BE2C (cell line): ENCODE results near the gene SRBD1.
A peak's percentile ranks its signal among the peaks of the same experiment; 100 is the strongest.

Source experiments
- DNase-seq: peaks from one replicate; pipeline ENCODE4 v3.0.0-alpha.2; 2020
- H3K27me3 ChIP-seq: fragments of 250-450 bp; sonication (Bioruptor Pico); 2 replicates; pipeline ENCODE4 v1.5.1; 2020; ENCODE audit warnings: mild to moderate bottlenecking
- H3K36me3 ChIP-seq: fragments of 250-450 bp; sonication (Bioruptor Pico); 2 replicates; pipeline ENCODE4 v1.5.1; 2020; ENCODE audit warnings: mild to moderate bottlenecking
- H3K4me1 ChIP-seq: fragments of 250-450 bp; sonication (Bioruptor Pico); 2 replicates; pipeline ENCODE4 v1.5.1; 2020
- H3K4me3 ChIP-seq: 2 replicates; pipeline ENCODE4 v1.5.1; 2011; ENCODE audit warnings: low read depth, low read length
- H3K9me3 ChIP-seq: fragments of 250-450 bp; sonication (Bioruptor Pico); 2 replicates; pipeline ENCODE4 v1.5.1; 2020
- TF ChIP-seq, protein P1 (sequence below): IDR thresholded peaks from 2 replicates; pipeline ENCODE4 v1.5.1; 2012; ENCODE audit warnings: mild to moderate bottlenecking, low read depth, low read length

Gene SRBD1

DNA sequence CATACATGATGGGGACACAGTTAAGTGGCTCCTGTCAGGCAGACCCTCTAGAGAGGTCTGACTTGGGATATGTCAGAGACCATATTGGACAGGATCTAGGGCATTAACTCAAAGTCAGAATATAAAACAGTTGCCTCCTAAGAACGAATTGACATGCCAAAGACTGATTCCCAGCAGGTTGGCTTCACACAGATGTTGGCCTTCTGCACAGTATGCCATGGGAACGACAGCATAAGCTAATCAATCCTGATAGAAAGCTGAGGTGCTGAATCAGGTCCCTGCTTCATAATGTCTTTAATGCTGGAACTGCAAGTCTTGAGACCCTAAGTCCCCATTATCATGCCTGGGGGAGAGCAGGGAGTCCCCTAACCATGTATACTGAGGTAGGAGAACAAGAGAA lies 165.1 kb downstream of the SRBD1 start:
- TF ChIP-seq, protein P1, sequence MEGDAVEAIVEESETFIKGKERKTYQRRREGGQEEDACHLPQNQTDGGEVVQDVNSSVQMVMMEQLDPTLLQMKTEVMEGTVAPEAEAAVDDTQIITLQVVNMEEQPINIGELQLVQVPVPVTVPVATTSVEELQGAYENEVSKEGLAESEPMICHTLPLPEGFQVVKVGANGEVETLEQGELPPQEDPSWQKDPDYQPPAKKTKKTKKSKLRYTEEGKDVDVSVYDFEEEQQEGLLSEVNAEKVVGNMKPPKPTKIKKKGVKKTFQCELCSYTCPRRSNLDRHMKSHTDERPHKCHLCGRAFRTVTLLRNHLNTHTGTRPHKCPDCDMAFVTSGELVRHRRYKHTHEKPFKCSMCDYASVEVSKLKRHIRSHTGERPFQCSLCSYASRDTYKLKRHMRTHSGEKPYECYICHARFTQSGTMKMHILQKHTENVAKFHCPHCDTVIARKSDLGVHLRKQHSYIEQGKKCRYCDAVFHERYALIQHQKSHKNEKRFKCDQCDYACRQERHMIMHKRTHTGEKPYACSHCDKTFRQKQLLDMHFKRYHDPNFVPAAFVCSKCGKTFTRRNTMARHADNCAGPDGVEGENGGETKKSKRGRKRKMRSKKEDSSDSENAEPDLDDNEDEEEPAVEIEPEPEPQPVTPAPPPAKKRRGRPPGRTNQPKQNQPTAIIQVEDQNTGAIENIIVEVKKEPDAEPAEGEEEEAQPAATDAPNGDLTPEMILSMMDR = no peak
- Histone ChIP-seq H3K4me3 (no peak overlapping the region), H3K9me3 (no peaks in the 10 kb centered on the region), H3K27me3 (no peaks in the 10 kb centered on the region), H3K36me3 (no peaks in the 10 kb centered on the region), H3K4me1 (no peaks in the 10 kb centered on the region)
- DNase-seq = no peak

GRCh38 chr2:45445037-45445436 lies 166.0 kb downstream of the SRBD1 start:
- H3K9me3 ChIP-seq = no peaks in the 10 kb centered on the region

DNA sequence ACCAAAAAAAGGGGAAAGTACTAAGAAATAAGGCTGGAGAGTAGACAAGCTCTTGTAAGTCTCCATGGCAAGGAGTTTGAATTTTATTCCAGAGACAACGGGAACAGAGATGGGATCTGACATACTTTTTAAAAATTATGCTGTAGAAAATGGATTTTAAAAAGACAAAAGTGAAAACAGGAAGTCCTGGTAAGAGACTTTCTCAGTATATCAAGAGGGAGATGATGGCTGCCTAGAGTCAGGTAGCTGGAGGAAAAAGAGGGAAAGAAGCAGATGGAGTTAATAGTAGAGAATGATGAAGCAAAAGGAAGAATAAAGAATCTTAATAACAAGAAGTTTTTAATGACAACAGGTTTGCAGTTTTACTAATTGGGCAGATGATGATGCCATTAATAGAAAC lies 168.1 kb downstream of the SRBD1 start:
- TF ChIP-seq, protein P1 = no peak
- Histone ChIP-seq H3K4me3 (no peak overlapping the region), H3K9me3 (no peaks in the 10 kb centered on the region), H3K27me3 (no peaks in the 10 kb centered on the region), H3K36me3 (no peaks in the 10 kb centered on the region), H3K4me1 (no peaks in the 10 kb centered on the region)
- no peak for DNase-seq

More at GRCh38 chr2:45445037-45445436, 166.0 kb downstream of the SRBD1 start:
- Histone ChIP-seq H3K4me3 (no peak overlapping the region), H3K27me3 (no peaks in the 10 kb centered on the region), H3K4me1 (no peaks in the 10 kb centered on the region), H3K36me3 (no peaks in the 10 kb centered on the region)
- TF ChIP-seq, protein P1 = no peak
- no peak for DNase-seq

DNA sequence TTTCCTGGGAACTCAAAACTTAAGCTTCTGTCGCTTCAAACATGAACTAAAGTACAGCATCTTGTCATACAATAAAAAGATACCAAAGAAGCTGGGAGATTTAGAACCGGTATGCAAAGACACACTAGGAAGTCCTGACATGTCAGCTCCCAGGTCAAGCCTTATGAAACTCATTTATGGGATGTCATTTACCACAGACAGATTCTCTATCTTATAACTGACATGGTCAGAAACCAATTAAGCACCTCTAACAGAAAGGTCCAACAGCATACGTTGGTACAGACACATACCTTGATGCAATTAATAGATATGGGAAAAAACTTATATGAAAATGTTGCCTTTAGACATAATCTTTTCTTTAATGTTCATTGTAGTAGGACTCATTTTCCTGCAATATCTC lies 169.0 kb downstream of the SRBD1 start:
- H3K4me1 ChIP-seq = no peaks in the 10 kb centered on the region
- no peaks in the 10 kb centered on the region for H3K27me3 ChIP-seq
- DNase-seq = no peak
- H3K36me3 ChIP-seq = no peaks in the 10 kb centered on the region; the same call in 1 of the 2 replicates
- H3K4me3 ChIP-seq = no peak overlapping the region
- TF ChIP-seq, protein P1 = no peak
- no peaks in the 10 kb centered on the region for H3K9me3 ChIP-seq

DNA sequence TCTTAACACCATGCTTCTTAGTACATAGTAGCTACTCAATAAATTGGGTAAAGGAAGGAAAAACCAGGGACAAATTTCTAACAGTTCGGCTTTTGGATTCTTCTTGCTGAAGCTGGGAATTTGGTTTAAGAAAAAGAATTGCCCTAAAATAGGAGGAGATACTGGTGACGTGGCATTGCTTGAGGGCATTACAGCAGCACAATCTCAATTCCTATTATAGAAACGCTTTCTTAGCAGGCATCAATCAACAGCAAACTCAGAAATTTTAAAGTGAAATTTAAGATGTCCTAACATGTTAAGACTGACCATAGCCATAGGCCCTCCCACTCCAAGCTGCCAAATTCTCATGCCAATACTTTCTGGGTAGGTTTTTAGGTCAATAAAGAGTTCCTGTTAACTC lies 169.5 kb downstream of the SRBD1 start:
- TF ChIP-seq, protein P1 = no peak
- no peak for DNase-seq
- Histone ChIP-seq H3K36me3 (no peaks in the 10 kb centered on the region; the same call in 1 of the 2 replicates), H3K4me3 (no peak overlapping the region), H3K27me3 (no peaks in the 10 kb centered on the region), H3K4me1 (no peaks in the 10 kb centered on the region), H3K9me3 (no peaks in the 10 kb centered on the region)

- Histone ChIP-seq H3K4me1 (no peaks in the 10 kb centered on the region), H3K9me3 (no peaks in the 10 kb centered on the region), H3K36me3 (no peaks in the 10 kb centered on the region; the same call in 1 of the 2 replicates), H3K4me3 (no peak overlapping the region), H3K27me3 (no peaks in the 10 kb centered on the region)
- TF ChIP-seq, protein P1 = peak; percentile 45
- no peak for DNase-seq
Measured at GRCh38 chr2:45439788-45440773, 171.0 kb downstream of the SRBD1 start.
